ENCODE results near the gene CFAP52.
"Not testable (repeated sequence)": the region's sequence is repeated elsewhere in the genome, so short reads cannot be mapped to it uniquely, and the experiment has no call there.

CFAP52 gene

DNA sequence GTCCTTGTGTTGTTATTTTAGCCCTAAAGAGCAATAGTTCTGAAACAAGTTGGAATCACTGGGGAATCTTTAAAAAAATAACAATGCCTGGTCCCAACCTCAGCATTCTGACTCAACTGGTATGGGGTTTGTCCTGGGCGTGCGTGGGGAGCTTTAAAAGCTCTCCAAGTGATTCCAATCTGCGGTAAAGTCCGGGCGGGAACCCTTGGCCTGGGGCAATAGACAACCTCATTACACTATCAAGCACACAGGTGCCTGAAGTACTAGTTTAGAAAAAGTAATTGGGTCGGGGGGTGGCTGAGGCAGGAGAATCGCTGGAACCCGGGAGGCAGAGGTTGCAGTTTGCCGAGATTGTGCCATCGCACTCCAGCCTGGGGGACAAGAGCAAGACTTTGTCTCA, 5.2 kb upstream of the CFAP52 start:
- no peak for DNase-seq (ENCODE audit: low read depth in 2 of 2)

DNA sequence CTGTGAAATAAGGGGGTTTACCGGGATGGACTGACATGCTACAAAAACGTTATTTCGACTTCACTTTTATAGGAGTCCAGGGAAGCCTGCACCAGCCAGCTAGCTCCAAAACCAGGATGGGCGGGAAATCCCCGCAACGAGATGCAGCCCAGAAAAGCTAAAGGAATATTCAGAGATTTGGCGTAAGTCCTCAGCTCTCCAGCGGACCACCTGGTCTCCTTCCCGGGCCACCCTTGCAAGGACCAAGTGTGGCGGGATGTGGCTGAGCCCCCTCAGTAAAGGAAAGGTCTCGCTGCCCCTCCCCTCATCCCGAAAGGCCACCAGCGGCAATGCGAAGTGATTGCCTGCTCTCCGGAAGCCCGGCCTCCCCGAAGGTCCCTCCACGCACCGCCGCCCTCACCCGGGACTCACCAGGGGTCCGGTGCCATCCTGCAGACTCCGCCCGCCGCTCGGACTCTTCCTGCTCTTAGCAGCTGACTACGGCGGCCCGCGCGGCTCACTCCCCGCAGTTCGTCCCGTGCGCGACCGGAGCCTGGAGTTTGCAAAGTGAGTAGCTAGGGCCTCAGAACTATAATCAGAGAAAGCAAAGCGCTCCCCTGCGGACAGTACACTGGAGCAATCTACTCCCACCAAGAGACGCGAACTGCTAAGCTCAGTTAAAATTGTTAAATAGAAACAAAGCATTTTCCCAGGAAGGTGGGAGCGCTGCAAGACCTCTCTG, 901 bp upstream of the CFAP52 start, which contains the start of gene STX8:
TSS of gene STX8 (minus strand) at position 440 of the 721 bp plus-strand sequence. CDS start at position 428, 12 bp downstream.
- DNase-seq (ENCODE audit: low read depth in 2 of 2): peak; percentile 67 to 75

DNA sequence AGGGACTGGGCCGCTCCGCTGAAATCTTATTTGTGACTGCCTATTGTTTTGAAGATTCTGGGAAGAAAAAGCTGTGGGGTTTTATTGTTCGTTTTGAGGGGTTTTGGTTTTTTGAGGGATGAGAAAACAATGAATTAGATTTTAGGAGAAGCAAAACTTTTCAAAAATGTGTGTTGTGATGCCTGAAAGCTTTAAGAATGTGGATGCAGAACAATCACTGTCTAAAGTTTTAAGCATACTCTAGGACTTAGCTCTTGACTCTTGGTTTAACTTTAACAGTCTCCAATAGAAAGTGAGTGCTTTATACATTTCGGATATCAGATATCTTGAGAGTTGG, 899 bp downstream of the CFAP52 start:
- no peak for DNase-seq (ENCODE audit: low read depth in 2 of 2)

DNA sequence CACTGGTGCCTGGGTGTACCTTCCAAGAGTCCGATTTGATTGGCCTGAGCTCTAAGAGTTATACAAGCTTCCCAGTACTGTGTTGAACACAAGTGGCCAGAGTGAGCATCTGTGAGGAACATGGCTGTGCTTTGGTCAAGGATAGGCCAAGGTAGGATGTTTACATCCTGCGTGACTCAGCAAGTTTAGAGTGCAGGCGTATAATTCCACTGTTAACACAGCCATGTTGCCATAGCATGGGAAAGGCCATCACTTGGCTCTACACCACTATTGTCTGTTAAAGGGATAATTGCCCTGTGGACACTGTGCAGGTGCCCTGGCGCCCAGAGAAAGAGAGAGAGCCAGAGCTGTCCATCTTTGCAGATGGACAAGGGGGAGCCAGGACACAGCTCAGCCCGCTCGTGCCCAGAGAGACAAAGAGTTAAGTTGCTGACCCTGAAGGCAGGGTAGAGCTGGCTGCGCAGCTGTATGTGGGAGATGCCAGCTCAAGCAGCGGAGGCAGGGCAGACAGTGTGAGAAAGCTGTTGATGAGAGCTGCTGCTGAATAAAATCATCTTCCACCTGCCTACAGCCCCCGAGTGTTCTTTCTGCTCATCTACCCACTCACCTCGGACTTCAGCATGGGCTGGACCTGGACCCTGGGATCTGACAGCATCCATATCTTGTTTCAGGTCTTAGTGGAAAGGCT, 11.7 kb downstream of the CFAP52 start:
- DNase-seq (ENCODE audit: low read depth in 2 of 2): no peak

DNA sequence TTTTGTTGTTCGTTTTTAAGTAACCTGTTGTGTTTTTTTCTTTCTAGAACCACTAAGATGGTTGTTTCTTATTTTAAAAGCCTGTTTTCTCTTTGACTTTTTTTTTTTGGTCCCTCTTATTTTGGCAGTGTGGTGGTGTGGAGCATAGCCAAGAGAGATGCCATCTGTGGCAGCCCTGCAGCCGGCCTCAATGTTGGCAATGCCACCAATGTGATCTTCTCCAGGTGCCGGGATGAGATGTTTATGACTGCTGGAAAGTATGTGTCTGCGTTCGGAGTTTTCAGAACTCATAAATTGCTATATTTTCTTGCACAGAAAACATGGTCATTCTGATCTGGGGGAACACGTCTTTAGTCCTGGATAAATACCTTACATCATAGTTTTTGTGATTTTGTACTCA, 17.6 kb downstream of the CFAP52 start:
- DNase-seq (ENCODE audit: low read depth in 2 of 2): no peak

DNA sequence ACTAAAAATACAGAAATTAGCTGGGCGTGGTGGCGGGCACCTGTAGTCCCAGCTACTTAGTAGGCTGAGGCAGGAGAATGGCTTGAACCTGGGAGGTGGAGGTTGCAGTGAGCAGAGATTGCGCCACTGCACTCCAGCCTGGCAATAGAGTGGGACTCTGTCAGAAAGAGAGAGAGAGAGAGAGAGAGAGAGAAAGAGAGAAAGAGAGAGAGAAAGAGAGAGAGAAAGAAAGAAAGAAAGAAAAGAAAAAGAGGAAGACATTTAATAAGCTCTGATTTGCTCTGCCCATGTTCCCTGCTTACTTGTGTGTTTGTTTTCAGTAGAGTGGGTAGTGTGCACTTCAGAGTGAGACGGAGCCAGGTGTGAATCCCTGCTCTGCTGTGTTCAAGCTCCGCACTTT, 21.2 kb downstream of the CFAP52 start:
- DNase-seq (ENCODE audit: low read depth in 2 of 2): not testable (repeated sequence)

DNA sequence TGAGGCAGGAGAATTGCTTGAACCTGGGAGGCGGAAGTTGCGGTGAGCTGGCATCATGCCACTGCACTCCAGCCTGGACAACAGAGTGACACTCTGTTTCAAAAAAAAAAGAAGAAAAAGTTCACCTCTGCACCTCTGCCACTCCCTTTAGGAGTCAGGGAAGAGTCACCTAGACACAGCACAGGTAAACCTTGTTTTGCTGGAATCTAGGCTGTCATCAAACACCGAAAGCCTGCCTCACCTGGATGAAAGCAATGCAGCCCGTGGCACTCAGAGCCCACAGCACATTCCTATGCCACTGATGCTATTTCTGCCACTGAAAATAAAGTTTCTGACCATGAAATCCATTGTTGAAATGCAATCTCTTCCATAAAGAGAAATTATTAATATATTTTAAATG, 22.2 kb downstream of the CFAP52 start:
- DNase-seq (ENCODE audit: low read depth in 2 of 2): no peak

DNA sequence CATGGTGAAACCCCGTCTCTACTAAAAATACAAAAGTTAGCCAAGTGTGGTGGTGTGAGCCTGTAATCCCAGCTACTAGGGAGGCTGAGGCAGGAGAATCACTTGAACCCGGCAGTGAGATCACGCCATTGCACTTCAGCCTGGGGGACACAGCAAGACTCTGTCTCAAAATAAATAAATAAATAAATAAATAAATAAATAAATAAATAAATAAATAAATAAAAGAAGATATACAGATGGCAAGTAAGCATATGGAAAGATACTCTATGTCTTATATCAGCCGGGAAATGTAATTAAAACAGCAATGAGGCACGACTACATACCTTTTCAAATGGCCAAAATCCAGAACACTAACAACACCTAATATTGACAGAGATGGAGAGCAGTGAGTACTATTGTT, 28.1 kb downstream of the CFAP52 start:
- not testable (repeated sequence) for DNase-seq (ENCODE audit: low read depth in 2 of 2)

DNA sequence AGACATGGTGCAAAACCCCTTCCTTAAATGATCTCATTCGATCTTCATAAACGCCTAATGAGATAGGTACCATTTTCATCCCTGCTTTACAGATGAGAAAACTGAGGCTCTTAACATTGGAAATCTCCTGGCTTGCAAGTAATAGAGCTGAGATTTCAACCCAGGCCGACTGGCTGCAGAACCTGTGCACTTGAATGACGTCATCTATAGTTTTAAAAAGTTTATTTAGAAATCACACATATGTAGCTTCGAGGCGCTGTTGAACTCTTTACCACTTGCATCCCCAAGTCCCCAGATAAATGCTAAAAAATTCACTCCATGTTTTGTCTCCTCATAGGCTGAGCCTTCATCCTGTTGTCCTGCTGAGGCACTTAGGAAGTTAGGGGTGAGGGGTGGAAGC, 30.0 kb downstream of the CFAP52 start:
- no peak for DNase-seq (ENCODE audit: low read depth in 2 of 2)

DNA sequence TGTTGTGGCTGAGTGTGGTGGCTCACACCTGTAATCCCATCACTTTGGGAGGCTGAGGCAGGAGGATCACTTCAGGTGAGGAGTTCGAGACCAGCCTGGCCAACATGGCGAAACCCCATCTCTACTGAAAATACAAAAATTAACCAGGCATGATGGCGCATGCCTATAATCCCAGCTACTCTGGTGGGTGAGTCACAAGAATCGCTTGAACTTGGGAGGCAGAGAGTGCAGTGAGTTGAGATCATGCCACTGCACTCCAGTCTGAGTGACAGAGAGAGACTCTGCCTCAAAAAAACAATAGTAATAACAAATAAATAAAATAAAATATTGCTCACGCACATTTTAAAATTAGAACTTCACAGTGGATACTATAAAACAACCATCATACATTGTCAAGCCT, 30.6 kb downstream of the CFAP52 start:
- DNase-seq (ENCODE audit: low read depth in 2 of 2): not testable (repeated sequence)

DNA sequence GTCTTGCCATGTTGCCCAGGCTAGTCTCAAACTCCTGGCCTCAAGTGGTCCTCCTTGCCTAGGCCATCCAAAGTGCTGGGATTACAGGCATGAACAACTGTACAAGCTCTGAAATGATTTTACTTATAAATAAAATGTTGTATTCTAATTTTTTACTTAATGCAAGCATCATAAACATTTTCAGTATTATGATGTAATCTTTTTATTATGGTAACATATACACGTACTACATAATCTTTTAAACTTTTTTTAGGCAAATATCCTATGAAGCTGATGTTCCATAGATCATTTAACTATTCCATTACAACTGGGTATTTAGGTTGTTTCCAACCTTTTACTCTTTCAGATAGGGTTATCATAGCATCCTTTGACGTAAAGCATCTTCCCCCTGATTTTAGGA, 35.1 kb downstream of the CFAP52 start:
- DNase-seq (ENCODE audit: low read depth in 2 of 2): no peak

DNA sequence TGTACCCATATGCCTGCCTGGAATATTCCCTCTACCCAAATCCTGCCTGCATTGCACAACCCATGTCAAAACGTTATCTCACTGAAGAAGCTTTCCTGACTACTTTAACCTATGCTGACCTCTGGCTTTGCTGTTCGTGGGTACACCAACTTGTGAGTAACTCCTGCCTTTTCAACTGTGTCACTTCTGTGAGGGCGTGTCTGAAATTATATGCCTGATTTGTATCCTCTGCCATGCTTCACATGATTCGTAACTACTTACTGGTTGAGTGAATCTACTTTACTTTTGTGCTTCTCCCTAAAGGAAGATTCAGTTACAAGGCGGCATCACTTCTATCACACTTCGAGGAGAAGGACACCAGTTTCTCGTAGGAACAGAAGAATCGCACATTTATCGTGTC, 35.6 kb downstream of the CFAP52 start:
- DNase-seq (ENCODE audit: low read depth in 2 of 2): no peak

DNA sequence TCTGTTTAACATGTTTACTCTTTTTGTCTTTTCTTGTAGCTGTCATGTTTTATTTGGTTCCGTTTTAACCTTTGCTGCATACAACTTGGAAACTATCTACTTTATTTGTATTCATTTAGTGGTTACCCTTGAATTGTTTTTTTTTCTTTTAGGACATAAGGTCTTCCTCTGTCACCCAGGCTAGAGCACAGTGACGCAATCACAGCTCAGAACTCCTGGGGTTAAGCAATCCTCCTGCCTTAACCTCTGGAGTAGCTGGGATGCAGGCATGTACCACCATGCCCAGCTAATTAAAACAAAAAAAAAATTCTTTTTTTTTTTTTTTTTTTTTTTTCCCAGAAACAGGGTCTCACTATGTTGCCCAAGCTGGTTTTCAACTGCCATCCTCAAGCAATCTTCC, 39.0 kb downstream of the CFAP52 start:
- DNase-seq (ENCODE audit: low read depth in 2 of 2): no peak

DNA sequence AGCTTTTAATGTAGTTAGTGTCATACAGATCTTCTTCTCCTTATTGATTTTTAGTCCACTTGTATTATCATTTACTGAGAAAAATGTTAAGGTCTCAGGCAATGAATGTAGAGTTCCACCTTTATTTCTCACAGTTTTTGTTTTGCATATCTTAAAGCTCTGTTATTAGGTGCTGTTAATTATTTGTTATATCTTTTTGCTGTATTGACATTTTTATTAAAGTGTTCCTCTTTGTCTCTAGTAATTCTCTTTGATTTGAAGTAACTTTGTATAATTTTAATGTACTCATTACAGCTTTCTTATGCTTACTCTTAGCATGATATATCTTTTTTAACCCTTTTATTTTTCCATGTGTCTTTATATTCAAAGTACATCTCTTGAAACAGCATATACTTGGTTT, 46.5 kb downstream of the CFAP52 start:
- DNase-seq (ENCODE audit: low read depth in 2 of 2): no peak

DNA sequence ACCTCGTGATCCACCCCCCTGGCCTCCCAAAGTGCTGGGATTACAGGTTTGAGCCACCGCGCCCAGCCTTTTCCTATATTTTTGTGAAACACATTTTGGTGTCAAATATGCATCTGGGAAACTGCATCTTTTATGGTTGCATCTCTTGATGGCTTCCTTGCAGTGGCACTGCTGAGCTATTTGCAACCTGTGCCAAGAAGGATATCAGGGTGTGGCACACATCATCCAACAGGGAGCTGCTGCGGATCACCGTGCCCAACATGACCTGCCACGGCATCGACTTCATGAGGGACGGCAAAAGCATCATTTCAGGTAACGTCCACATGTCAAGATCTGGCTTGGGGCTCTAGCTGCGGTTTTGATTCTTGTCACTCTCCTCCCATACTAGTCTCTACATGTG, 52.1 kb downstream of the CFAP52 start:
- DNase-seq (ENCODE audit: low read depth in 2 of 2): no peak

DNA sequence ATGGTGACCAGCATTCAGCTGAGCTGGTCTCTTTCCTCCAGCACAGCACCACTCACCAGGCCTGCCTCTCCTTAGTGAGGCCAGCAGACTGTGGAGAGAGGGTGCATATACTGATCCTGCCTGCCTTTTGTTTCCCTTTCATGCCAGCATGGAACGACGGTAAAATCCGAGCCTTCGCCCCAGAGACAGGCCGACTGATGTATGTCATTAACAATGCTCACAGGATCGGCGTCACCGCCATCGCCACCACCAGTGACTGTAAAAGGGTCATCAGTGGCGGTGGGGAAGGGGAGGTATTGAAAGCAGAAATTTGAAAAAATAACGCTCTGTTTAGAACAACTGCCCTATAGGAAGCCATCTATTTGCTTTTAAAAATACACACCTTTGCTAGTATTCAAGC, 56.3 kb downstream of the CFAP52 start:
- no peak for DNase-seq (ENCODE audit: low read depth in 2 of 2)

DNA sequence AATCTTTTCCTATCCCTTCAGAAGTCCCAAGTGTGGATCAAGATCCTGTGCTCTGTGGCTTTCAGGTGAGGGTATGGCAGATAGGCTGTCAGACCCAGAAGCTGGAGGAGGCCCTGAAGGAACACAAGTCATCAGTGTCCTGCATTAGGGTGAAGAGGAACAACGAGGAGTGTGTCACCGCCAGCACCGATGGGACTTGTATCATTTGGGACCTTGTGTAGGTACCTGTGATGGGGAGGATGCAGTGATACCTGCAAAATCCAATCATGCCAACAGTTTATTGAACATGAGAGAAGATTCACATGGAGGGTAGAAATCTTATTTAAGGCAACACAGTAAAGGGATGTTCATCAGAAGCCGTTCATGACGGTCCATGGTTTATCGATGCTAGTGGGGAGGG, 58.9 kb downstream of the CFAP52 start:
- DNase-seq (ENCODE audit: low read depth in 2 of 2): no peak

DNA sequence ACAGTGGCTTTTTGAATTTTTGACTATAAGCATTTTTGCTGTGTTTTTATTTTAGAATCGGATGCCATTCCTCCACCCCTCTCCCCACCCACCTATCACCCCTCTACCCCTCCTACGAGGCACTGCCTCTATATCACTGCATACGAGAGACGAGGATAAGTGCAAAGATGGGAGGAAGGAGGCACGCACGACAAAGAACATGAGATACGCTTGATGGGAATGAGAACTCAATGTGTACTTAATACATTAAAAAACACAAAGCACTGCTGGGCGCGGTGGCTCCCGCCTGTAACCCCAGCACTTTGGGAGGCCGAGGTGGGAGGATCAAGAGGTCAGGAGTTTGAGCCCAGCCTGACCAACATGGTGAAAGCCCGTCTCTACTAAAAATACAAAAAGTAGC, 60.1 kb downstream of the CFAP52 start:
- no peak for DNase-seq (ENCODE audit: low read depth in 2 of 2)

DNA sequence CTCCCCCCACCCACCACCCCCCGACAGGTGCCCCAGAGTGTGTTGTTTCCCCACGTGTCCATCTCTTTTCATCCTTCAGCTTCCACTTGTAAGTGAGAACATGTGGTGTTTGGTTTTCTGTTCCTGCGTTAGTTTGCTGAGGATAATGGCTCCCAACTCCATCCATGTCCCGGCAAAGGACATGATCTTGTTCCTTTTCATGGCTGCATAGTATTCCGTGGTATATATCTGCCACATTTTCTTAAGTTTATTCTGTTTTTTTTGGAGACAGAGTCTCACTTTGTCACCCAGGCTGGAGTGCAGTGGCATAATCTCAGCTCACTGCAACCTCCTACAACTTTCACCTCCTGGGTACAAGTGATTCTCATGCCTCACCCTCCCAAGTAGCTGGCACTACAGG, 63.9 kb downstream of the CFAP52 start:
- DNase-seq (ENCODE audit: low read depth in 2 of 2): not testable (repeated sequence)

DNA sequence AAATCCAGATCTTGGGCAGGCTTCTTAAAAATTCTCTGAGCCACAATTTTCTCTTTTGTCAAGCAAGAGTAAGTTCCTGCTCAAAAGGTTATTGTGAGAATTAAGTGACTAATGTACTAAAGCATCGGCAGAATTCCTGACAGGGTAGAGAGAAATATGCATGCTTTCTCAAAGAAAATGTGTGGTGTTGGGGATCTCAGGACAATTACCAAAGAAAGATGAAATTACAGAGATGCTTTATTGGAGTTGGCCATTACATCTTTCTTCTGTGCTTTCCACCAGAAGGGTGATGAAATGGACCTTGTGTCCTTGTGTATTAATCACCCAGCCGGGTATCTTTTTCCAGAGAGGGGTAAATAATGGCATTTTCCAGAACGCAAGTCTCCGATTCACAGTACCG, 67.2 kb downstream of the CFAP52 start:
- no peak for DNase-seq (ENCODE audit: low read depth in 2 of 2)

DNA sequence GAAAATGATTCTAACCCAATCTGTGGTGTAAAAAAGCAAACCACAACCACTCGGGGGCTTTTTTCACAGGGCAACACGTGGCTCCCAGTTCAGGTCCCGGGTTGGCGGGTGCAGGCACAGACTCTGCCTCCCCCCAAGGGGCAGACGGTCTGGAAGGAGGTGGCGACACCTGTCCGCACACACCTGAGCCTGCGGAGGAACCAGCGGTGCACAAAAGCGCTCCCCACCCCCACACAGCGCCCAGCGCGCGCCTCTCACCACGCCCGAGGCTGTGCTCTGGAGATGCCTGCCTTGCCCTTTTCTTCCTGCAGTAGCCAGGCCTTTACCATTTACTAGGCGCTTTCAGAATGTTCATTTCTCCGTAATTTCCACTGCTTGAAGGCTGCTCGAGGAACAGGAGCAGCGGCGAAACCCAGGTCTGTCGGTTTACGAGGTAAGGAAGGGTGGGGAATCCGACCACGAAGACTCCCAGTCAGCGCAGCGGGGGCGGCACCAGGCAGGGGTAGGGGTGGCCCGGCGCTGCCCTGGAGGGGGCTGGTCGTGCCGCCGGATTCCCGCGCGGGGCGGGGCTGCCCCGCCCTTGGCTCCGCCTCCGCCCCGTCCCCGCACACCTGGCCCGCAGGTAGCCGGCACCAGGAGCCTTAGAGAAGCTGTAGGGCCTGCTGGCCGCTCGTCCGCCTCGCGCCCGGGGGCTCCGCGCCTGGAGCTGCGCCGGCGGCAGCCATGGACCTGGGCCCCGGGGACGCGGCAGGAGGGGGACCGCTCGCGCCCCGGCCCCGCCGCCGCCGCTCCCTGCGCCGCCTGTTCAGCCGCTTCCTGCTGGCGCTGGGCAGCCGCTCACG, 68.7 kb downstream of the CFAP52 start, which contains the start of gene USP43:
TSS of gene USP43 (plus strand) at position 608 of the 842 bp plus-strand sequence. CDS start at position 724, 116 bp downstream.
- no peak for DNase-seq (ENCODE audit: low read depth in 2 of 2)

DNA sequence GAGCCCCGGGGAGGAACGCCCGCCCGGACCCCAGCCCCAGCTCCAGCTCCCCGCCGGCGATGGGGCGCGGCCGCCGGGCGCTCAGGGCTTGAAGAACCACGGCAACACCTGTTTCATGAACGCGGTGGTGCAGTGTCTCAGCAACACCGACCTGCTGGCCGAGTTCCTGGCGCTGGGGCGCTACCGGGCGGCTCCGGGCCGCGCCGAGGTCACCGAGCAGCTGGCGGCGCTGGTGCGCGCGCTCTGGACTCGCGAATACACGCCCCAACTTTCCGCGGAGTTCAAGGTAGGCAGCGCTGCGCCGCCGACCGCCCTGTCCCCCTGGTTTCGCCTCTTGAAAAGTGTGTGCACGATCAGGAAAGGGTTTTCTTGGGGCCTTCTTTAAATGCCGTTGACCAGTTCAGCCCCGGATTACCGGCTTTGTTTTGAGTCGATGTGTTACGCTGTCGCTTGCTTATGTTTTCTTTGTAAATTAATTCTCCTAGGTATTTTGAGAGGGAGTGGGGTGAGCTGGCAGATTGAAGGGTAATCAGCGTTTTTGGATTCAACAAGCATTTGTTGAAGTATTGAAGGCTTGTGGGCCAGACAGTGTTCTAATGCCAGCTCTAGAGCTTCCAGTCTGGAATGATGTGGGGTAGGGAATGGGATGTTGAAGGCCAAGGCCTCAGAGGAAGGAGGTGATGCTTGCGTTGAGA, 69.6 kb downstream of the CFAP52 start:
- DNase-seq (ENCODE audit: low read depth in 2 of 2): no peak
